Stimulated activated CD8-positive, alpha-beta memory T cell treated with anti-CD3 and anti-CD28 coated beads, Interleukin-12 subunit alpha, Interleukin-12 subunit beta, amount 100 ng/mL, for 24 hours (primary cell): ENCODE data around the gene DCLK2.

Experiments
- DNase-seq: peaks from one replicate; pipeline ENCODE4 v3.0.0-alpha.2; 2020; ENCODE audit errors: extremely low read depth

DCLK2 gene

GRCh38 chr4:150209140-150209829 lies 131.0 kb downstream of the DCLK2 start:
- no peak for DNase-seq

- no peak for DNase-seq
These were observed 132.8 kb downstream of the DCLK2 start for GRCh38 chr4:150211016-150211415.

GRCh38 chr4:150211799-150212445 lies 133.7 kb downstream of the DCLK2 start:
- no peak for DNase-seq

- DNase-seq = no peak
These were observed 134.2 kb downstream of the DCLK2 start for GRCh38 chr4:150212485-150212884.

GRCh38 chr4:150212927-150213326 lies 134.7 kb downstream of the DCLK2 start:
- DNase-seq = no peak

DNA sequence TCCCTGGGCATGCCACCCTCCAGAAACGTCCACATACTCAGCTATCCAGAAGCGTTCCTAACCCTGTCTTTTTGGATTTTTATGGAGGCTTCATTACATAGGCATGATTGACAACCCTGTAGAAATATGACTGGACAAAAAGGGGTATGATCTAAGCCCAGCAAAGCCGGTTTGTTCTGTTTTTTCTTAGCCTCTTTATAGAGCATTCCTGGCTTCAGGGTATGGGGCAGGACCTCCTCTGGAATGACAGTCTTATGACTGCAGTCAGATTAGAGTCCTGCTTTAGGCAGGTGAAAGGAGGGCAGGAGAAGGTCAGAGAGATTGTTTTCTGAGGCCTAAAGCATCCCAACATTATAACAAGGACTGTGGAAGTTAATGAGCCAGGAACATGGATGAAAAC lies 137.4 kb downstream of the DCLK2 start:
- no peak for DNase-seq

DNA sequence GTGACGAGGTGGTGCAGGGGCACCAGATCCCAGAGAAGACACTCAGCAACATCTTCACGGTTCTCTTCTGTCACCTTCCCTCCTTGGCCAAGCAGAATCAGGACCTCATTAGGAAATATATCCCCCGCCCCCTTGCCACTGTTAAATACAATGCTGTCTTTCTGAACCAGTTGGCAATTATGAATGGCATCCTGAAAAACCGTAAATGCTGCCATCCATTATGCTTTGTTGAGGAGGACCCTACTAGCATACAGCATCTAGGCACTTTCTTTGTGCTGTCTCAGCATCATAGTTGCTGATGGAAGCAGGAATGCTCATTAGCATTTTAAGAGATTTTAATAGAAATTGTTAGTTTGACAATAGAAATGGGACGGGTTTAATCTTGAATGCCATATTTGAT lies 138.5 kb downstream of the DCLK2 start:
- no peak for DNase-seq

DNA sequence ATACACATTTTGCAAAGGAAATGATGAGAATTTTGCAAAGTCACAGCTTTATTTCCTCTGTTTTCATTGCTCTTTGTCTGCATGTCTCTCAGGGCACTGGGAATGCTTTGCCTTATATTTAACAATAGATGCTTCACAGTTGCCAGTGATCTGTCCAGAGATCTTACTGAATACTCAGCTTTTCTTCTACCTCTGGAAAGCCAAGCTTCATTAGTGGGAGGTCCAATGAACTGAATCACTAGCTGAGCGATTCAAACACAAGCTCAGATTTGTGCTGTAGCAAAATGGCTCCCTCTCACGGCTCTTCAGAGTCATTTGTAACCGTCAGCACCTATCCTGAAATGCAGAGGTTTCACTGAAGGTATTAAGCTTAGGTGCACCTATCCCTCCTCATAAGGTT lies 138.9 kb downstream of the DCLK2 start:
- no peak for DNase-seq

- DNase-seq = no peak
These were observed 139.6 kb downstream of the DCLK2 start for GRCh38 chr4:150217808-150218207.

GRCh38 chr4:150218447-150218846 lies 140.2 kb downstream of the DCLK2 start:
- no peak for DNase-seq

DNA sequence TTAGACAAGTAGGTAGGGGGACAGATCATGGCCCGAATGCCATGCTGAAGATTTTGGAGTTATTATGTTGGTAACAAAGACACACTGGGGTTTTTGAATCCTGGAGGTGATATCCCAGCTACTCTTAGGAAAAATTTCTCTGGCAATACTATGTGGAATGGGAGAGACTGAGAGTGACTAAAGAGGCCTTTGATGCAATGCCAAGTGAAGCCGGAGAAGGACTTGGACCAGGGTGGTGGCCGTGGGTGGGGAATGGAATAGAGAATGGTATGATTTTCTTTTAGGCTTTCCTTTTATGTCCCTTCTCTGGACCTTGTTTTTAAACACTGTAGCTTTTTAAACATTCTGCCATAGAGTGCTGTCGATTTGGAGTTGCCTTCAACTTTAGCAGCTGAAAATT lies 141.6 kb downstream of the DCLK2 start:
- DNase-seq = no peak

- DNase-seq = no peak
These were observed 146.8 kb downstream of the DCLK2 start for GRCh38 chr4:150224896-150225591.

- no peak for DNase-seq
These were observed 151.3 kb downstream of the DCLK2 start for GRCh38 chr4:150229520-150229919.

GRCh38 chr4:150230561-150230960 lies 152.3 kb downstream of the DCLK2 start:
- DNase-seq = no peak

GRCh38 chr4:150231107-150231770 lies 153.0 kb downstream of the DCLK2 start:
- DNase-seq = no peak

- DNase-seq = no peak
These were observed 153.8 kb downstream of the DCLK2 start for GRCh38 chr4:150232029-150232428.

DNA sequence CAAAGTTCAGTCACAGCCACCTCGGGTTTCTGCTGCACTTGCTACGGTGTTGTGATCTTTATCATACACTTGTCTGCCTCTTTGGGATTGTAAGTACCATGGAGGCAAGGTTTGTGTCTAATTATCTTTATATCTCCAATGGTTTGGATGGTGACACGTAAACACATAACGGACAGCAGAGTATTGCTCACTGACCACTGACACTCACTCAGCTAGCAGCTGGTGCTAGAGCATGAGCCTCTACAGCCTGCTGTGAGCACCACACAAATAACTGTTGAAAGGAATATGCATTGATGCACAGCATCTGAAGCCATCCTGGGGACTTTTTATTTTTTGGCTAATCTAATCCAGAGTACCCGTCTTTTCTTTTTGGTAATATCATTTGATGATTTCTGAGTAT lies 156.0 kb downstream of the DCLK2 start:
- DNase-seq = no peak

GRCh38 chr4:150235317-150235716 lies 157.1 kb downstream of the DCLK2 start:
- no peak for DNase-seq

DNA sequence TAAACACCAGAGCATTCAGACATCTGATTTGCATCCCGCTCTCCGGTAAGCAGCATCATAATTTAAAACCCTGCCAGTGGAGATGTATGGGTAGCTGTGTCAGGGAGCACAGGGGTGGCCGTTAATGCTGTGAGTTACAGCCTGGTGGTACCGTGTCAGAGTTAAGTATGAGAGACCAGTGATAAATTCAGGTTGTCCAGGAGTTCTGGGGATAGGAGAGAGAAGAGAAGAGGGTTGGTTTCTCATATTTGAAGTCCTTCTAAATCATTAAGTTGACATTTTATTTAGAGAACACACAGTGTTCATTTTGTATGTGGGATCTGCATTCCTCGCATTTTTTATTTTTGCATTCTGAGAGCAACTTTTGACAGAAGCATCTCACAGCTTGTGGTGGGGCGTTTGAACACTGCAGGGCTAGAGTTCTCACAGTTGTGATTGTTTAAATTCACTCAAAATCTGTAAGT lies 157.6 kb downstream of the DCLK2 start:
- no peak for DNase-seq

DNA sequence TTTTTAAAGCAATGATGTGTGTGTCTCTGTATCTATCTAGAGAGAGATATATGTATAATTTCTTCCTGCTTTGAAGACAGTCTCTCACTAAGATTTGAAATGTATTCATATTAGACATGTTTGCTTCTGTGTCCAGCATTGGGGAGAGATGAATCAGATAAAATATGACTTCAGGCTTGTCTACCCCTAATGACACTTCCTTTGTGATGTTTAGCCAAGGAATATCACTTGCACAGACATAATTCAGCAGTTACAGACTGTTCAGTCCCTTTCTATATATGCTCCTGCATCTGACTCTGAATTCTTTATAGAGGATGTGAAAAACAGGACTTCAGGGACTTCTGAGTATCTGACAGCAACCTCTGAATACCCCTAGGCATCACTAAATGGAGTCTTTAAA lies 158.4 kb downstream of the DCLK2 start:
- no peak for DNase-seq

DNA sequence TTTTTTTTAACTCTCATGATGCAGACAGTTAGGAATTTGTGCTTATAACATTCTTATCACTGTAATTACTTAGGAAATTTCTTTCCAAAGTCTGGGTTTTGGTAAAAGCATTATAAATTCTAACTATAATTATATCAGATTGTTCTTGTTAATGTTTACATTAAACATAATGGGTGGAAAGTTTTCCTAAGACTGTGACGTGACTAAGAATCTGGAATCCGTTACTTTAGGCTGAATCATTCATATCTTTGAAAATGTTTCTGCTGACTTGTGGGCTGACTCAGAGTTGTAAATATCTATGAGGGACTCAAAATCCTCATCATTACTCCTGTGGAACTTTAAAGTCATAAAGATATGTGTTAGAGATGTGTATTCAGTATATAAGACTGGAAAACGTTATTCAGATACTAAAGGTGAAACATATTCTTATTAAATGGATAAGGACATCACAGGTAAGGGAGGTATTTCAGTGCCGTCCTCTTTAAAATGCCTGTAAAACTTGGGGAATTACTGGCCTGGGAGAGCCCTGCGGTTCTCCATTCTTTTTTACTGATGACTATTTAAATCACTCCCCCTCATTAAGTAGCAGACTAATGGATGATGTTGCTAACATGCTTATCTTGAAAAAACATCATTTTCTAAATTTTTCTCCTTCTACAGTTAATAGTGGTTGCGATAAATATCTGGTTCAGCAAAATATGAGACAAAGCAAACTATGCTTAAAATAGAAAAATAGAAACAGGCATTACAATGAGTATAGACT lies 159.0 kb downstream of the DCLK2 start:
- no peak for DNase-seq

DNA sequence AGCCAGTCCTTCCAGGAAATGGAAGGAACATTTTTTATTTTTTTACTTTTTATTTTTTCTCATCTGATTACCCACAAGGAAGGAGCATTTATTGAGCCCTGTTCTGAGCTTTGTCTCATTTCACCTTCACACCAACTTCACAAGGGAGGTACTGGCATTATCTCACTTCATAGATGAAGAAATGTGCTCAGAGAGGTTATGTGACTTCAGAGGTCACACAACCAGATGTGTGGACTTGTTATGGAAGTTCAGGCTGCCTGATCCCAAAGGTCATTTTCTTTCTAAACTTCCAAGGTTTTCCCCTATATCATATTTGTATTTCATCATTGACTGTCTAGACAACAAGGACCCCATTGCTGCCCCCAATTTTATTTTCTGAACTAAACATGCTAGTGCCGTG lies 160.3 kb downstream of the DCLK2 start:
- no peak for DNase-seq
